ENCODE measurements around the gene HCRTR1. TPM values are rescaled to one million over a fixed set of nuclear protein-coding genes. Genes with fewer than 3 reads are reported as not detected.

Gene HCRTR1
- polyA plus RNA-seq, 1 donor from 2014 or later = 0.37 TPM

DNA sequence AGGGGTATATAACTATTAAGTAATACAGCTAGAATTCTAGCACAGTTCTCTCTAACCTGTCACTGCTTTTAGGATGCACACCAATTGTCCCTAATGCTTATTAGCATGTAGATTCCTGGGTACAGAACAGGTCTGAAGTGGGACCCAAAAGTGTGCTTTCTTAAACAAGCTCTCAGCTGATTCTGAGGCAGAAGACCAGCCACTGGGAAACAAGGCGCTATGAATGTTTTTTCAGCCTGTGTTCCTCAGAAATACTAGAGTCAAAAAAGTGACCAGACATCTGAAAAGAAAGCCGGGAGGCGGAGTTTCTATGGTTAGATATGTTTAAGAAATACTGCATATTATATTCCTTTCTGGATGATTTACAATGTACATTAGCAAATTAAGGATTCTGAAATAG lies 25.4 kb downstream of the HCRTR1 start:
- Histone ChIP-seq H3K9me2 (ENCODE audit: insufficient read depth, low read length) (no peaks in the 10 kb centered on the region), H3K36me3 (ENCODE audit: insufficient read depth, low read length) (no peaks in the 10 kb centered on the region), H4K20me1 (ENCODE audit: insufficient read depth) (no peaks in the 10 kb centered on the region), H3K9me3 (ENCODE audit: low read length) (no peaks in the 10 kb centered on the region), H3K27ac (ENCODE audit: low read length) (no peak overlapping the region), H3K4me3 (ENCODE audit: low read length) (no peak overlapping the region), H3F3A (ENCODE audit: insufficient read depth, low read length, poor library complexity, severe bottlenecking) (no peaks in the 10 kb centered on the region), H3K79me2 (replicated peaks; ENCODE audit: insufficient read depth, low read length) (peaks cover 22% of the 10 kb centered on the region), H2AFZ (ENCODE audit: low read depth, low read length) (no peak overlapping the region), H3K9ac (ENCODE audit: low read length) (no peak overlapping the region), H3K27me3 (ENCODE audit: insufficient read depth, low read depth, low read length) (no peaks in the 10 kb centered on the region), H3K4me2 (ENCODE audit: low read length) (no peak overlapping the region)
- TF ChIP-seq EP300 (conservative IDR thresholded peaks at IDR 0.05; ENCODE audit: poor library complexity, severe bottlenecking) (no peak), MXI1 (conservative IDR thresholded peaks at IDR 0.05; ENCODE audit: poor library complexity, severe bottlenecking) (no peak)

- H3K79me2 ChIP-seq (replicated peaks; ENCODE audit: insufficient read depth, low read length) = peaks cover 20% of the 10 kb centered on the region
- H3K9me3 ChIP-seq (ENCODE audit: low read length) = no peaks in the 10 kb centered on the region
- H2AFZ ChIP-seq (ENCODE audit: low read depth, low read length) = peak overlapping the region; percentile 95
- no peaks in the 10 kb centered on the region for H3K36me3 ChIP-seq (ENCODE audit: insufficient read depth, low read length)
- H3K27ac ChIP-seq (ENCODE audit: low read length) = peak overlapping the region; percentile 95
- H3K4me3 ChIP-seq (ENCODE audit: low read length) = peak overlapping the region; percentile 79
- TF ChIP-seq MXI1 (conservative IDR thresholded peaks at IDR 0.05; ENCODE audit: poor library complexity, severe bottlenecking) = no peak
- TF ChIP-seq SMC3 (conservative IDR thresholded peaks at IDR 0.05; ENCODE audit: poor library complexity) = peak; percentile 47
- no peak for TF ChIP-seq TAF1 (IDR thresholded peaks at IDR 0.05; ENCODE audit: low read depth)
- no peak for TF ChIP-seq EZH2 (IDR thresholded peaks at IDR 0.05; ENCODE audit: borderline replicate concordance, insufficient read depth, low read length, poor library complexity, severe bottlenecking)
- TF ChIP-seq POLR2AphosphoS5 (IDR thresholded peaks at IDR 0.05) = no peak
- peak; percentile 45 for TF ChIP-seq RAD21 (conservative IDR thresholded peaks at IDR 0.05)
- TF ChIP-seq REST (IDR thresholded peaks at IDR 0.05; ENCODE audit: borderline replicate concordance) = no peak
- no peak for TF ChIP-seq EP300 (conservative IDR thresholded peaks at IDR 0.05; ENCODE audit: poor library complexity, severe bottlenecking)
- TF ChIP-seq, protein P1, sequence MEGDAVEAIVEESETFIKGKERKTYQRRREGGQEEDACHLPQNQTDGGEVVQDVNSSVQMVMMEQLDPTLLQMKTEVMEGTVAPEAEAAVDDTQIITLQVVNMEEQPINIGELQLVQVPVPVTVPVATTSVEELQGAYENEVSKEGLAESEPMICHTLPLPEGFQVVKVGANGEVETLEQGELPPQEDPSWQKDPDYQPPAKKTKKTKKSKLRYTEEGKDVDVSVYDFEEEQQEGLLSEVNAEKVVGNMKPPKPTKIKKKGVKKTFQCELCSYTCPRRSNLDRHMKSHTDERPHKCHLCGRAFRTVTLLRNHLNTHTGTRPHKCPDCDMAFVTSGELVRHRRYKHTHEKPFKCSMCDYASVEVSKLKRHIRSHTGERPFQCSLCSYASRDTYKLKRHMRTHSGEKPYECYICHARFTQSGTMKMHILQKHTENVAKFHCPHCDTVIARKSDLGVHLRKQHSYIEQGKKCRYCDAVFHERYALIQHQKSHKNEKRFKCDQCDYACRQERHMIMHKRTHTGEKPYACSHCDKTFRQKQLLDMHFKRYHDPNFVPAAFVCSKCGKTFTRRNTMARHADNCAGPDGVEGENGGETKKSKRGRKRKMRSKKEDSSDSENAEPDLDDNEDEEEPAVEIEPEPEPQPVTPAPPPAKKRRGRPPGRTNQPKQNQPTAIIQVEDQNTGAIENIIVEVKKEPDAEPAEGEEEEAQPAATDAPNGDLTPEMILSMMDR (IDR thresholded peaks at IDR 0.05; ENCODE audit: poor library complexity, severe bottlenecking) = no peak
- peak overlapping the region; percentile 94 for H3K9ac ChIP-seq (ENCODE audit: low read length)
- H3K27me3 ChIP-seq (ENCODE audit: insufficient read depth, low read depth, low read length) = no peaks in the 10 kb centered on the region
- no peaks in the 10 kb centered on the region for H4K20me1 ChIP-seq (ENCODE audit: insufficient read depth)
- no peaks in the 10 kb centered on the region for H3K9me2 ChIP-seq (ENCODE audit: insufficient read depth, low read length)
- H3K4me2 ChIP-seq (ENCODE audit: low read length) = peak overlapping the region; percentile 90
- H3F3A ChIP-seq (ENCODE audit: insufficient read depth, low read length, poor library complexity, severe bottlenecking) = no peaks in the 10 kb centered on the region
Measured at GRCh38 chr1:31643976-31644559, 26.6 kb downstream of the HCRTR1 start.
